ENCODE data around the gene PCSK5. TPM values are rescaled to one million over a fixed set of nuclear protein-coding genes. Genes with fewer than 3 reads are reported as not detected.

The PCSK5 gene
- total and polyA plus RNA-seq, 12 donors, result 2.2 to 31.8 (median 8.4) TPM

DNA sequence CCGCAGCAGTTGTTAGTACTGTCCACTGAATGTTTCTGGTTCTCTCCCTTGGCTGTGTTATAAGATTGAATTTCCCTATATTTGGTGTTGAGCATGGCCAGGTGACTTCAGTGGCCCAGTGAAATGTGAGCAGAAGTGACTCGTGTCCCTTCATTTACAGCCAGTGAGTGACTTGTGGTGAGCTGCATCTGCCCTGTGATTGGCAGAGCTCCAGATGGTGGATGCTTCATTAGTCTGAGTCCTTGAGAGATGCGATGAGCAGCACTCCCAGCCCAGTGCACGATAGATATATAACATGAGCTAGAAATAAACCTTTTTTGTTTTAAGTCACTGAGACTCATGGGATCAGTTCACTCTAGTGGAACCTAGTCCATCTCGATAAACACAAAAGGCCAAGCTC lies 19.3 kb downstream of the PCSK5 start:
- DNase-seq, result peak; percentile 32 to 79 (median 68)
- Histone ChIP-seq H3K9me3 (replicated peaks in 1 of 3) (no peaks in the 10 kb centered on the region), H3K27me3 (no peaks in the 10 kb centered on the region), H3K27ac (no peak overlapping the region), H3K36me3 (replicated peaks in 1 of 2) (no peaks in the 10 kb centered on the region), H3K4me3 (no peak overlapping the region), H3K4me1 (replicated peaks in 1 of 2) (peaks cover 6 to 20% of the 10 kb centered on the region in 2 donors)
- 53 to 72% (median 59%) methylated on average over 5 of the region's 5 CpGs for WGBS, 4 donors
- TF ChIP-seq POLR2A (IDR thresholded peaks at IDR 0.05) (no peak), CTCF (IDR thresholded peaks at IDR 0.05) (no peak)
- intact Hi-C loops (cut with DNase I), result no loop called here

GRCh38 chr9:75910731-75911130 lies 20.3 kb downstream of the PCSK5 start:
- H3K36me3 ChIP-seq (replicated peaks in 1 of 2), result no peaks in the 10 kb centered on the region
- H3K27me3 ChIP-seq, result no peaks in the 10 kb centered on the region
- intact Hi-C loops (cut with DNase I), result no loop called here
- TF ChIP-seq CTCF (IDR thresholded peaks at IDR 0.05), result no peak
- TF ChIP-seq POLR2A (IDR thresholded peaks at IDR 0.05), result no peak
- peaks cover 6 to 20% of the 10 kb centered on the region in 2 donors for H3K4me1 ChIP-seq (replicated peaks in 1 of 2)
- no peak overlapping the region for H3K27ac ChIP-seq
- no peaks in the 10 kb centered on the region for H3K9me3 ChIP-seq (replicated peaks in 1 of 3)
- no peak overlapping the region for H3K4me3 ChIP-seq
- 74 to 92% (median 81%) methylated on average over 4 of the region's 4 CpGs for WGBS, 4 donors
- no peak for DNase-seq

GRCh38 chr9:75911390-75911789 lies 20.9 kb downstream of the PCSK5 start:
- Histone ChIP-seq H3K4me1 (replicated peaks in 1 of 2) (peaks cover 6 to 20% of the 10 kb centered on the region in 2 donors), H3K9me3 (replicated peaks in 1 of 3) (no peaks in the 10 kb centered on the region), H3K27me3 (no peaks in the 10 kb centered on the region), H3K36me3 (replicated peaks in 1 of 2) (no peaks in the 10 kb centered on the region), H3K27ac (no peak overlapping the region), H3K4me3 (no peak overlapping the region)
- intact Hi-C loops (cut with DNase I), result no loop called here
- no peak for DNase-seq
- 90 to 94% (median 92%) methylated on average over 3 of the region's 3 CpGs for whole genome bisulfite sequencing, 4 donors
- TF ChIP-seq CTCF (IDR thresholded peaks at IDR 0.05), result no peak
- TF ChIP-seq POLR2A (IDR thresholded peaks at IDR 0.05), result no peak

DNA sequence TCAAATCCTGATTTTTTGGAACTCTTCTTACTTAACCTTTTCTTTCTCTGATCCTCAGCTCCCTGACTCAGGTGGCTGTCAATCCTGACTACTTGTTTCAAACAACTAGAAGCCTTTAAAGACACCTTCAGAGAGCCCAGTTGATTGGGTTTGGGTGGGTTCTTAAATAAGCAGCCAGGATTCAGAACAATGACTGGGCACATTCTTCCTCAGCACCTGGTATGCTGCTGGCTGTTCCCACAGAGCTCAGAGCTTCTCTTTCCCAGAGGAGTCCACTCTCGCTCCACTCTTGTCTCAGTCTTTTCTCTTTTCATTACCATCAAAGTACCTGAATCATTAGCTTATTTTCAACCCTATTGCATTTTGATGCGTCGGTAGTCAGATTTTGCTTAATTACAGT lies 22.5 kb downstream of the PCSK5 start:
- Histone ChIP-seq H3K9me3 (replicated peaks in 1 of 3) (no peaks in the 10 kb centered on the region), H3K36me3 (replicated peaks in 1 of 2) (no peaks in the 10 kb centered on the region), H3K4me3 (no peak overlapping the region), H3K4me1 (replicated peaks in 1 of 2) (peaks cover 0 to 6% of the 10 kb centered on the region in 2 donors), H3K27me3 (no peaks in the 10 kb centered on the region), H3K27ac (no peak overlapping the region)
- TF ChIP-seq CTCF (IDR thresholded peaks at IDR 0.05) (no peak), POLR2A (IDR thresholded peaks at IDR 0.05) (no peak)
- no peak for DNase-seq
- 81 to 98% (median 96%) methylated on average over 3 of the region's 3 CpGs for WGBS, 4 donors
- intact Hi-C loops (cut with DNase I), result no loop called here

Measured in adrenal gland (tissue), 12 donors.